ENCODE data around the gene SLCO4A1. TPM values are rescaled to one million over a fixed set of nuclear protein-coding genes. Genes with fewer than 3 reads are reported as not detected.

The SLCO4A1 gene
- total RNA-seq, 1 experiment from 2014 or later: 161 TPM

DNA sequence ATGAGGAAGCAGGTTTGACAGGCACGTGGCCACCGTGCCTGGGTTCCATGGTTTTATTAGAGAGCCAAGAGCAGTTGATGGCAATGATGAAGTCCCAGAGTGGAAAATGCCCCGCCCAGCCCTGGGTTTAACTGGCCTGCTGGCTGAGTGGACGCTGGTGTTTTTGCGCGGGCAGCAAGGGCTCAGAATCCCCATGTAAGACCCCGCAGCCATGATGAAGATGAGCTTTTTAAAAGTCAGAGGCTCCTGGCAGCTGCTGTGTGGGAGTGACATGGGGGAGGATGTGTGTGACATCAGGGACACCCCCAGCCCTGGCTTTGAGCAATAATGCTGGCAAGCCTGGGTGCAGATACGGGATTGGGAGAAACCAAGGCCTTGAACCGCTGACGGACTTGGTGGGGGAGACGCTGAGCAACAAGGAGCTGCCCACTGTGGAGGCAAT is 33.0 kb upstream of the SLCO4A1 start:
- no peaks in the 10 kb centered on the region for H3K36me3 ChIP-seq (ENCODE audit: low read depth, low read length)
- no peak for TF ChIP-seq EZH2 (IDR thresholded peaks at IDR 0.05; ENCODE audit: low read length, unreplicated experiment)
- TF ChIP-seq, protein P1, sequence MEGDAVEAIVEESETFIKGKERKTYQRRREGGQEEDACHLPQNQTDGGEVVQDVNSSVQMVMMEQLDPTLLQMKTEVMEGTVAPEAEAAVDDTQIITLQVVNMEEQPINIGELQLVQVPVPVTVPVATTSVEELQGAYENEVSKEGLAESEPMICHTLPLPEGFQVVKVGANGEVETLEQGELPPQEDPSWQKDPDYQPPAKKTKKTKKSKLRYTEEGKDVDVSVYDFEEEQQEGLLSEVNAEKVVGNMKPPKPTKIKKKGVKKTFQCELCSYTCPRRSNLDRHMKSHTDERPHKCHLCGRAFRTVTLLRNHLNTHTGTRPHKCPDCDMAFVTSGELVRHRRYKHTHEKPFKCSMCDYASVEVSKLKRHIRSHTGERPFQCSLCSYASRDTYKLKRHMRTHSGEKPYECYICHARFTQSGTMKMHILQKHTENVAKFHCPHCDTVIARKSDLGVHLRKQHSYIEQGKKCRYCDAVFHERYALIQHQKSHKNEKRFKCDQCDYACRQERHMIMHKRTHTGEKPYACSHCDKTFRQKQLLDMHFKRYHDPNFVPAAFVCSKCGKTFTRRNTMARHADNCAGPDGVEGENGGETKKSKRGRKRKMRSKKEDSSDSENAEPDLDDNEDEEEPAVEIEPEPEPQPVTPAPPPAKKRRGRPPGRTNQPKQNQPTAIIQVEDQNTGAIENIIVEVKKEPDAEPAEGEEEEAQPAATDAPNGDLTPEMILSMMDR (conservative IDR thresholded peaks at IDR 0.05; ENCODE audit: low read depth, low read length): no peak
- TF ChIP-seq EZH2phosphoT487 (IDR thresholded peaks at IDR 0.05; ENCODE audit: borderline replicate concordance, low read length): no peak
- H3K27me3 ChIP-seq (ENCODE audit: low read length): no peaks in the 10 kb centered on the region
- no peak for DNase-seq
- BruUV-seq (replicated peaks): no TSS peak
- no peaks in the 10 kb centered on the region for H3F3A ChIP-seq (ENCODE audit: low read length, unreplicated experiment)
- POLR2A ChIA-PET (ENCODE audit: unreplicated experiment): no interaction called here
- ATAC-seq: no peak
- intact Hi-C loops (cut with micrococcal nuclease): no loop called here
- peaks cover 24% of the 10 kb centered on the region for H3K4me1 ChIP-seq (ENCODE audit: insufficient read depth, low read length)
- H2AFZ ChIP-seq (ENCODE audit: low read length): no peak overlapping the region
- no peaks in the 10 kb centered on the region for H3K79me2 ChIP-seq (ENCODE audit: low read length)
- H3K27ac ChIP-seq (ENCODE audit: low read length): no peak overlapping the region
- CTCF ChIA-PET: no interaction called here
- H3K9me3 ChIP-seq (ENCODE audit: low read length): no peaks in the 10 kb centered on the region
- H3K4me3 ChIP-seq (ENCODE audit: low read length): no peak overlapping the region
- no peaks in the 10 kb centered on the region for H4K20me1 ChIP-seq (ENCODE audit: low read length)
- no peaks in the 10 kb centered on the region for H3K9me2 ChIP-seq (replicated peaks; ENCODE audit: low read length)
- no peak overlapping the region for H3K9ac ChIP-seq (ENCODE audit: low read length)
- H3K4me2 ChIP-seq (ENCODE audit: low read length): no peak overlapping the region

DNA sequence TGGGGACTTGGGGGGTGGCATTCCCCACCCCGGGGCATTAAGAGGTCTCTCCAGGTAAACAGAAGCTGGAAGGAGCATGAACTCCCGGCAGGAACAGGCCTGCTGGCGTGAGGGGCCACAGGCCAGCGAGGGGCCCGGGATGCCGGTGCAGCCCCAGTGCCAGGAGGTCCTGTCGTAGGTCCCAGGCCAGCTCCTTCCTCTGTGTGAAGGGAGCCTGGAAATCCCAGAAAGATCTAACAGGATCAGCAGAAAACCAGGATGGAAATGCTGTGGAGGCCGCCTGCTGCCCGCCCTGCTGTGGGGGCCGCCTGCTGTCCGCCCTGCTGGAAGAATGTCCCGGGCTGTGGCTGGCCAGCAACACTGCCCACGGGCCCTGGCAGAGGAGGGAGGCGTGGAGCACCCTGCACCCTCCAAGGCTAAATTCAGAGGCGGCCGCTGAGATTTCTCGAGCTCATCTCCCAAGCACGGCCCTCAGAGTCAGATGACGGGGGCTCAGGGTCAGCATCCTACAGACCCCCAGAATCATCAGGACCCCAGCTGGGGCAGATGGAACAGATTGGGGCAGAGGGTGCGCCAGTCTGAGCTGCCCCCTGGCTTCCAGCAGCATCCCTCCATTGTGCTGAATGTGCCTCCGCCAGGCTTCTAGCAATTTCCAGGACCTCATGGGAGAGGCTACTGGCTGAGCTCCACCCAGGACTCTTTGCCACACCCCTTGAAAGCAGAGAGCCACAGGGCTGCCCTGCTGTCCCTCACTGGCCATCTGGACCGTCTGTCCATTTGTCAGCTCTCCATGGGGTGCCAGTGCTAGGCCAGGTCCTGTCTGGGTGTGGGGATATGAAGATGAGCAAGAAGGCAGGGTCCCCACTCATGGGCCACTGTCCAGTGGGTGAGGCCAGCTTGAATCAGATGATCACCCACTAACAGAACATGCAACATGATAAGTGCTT is 32.2 kb upstream of the SLCO4A1 start:
- Histone ChIP-seq H3K27me3 (ENCODE audit: low read length) (no peaks in the 10 kb centered on the region), H3F3A (ENCODE audit: low read length, unreplicated experiment) (no peaks in the 10 kb centered on the region), H3K9me3 (ENCODE audit: low read length) (no peaks in the 10 kb centered on the region), H3K79me2 (ENCODE audit: low read length) (no peaks in the 10 kb centered on the region), H3K4me3 (ENCODE audit: low read length) (no peak overlapping the region), H3K4me2 (ENCODE audit: low read length) (no peak overlapping the region), H3K36me3 (ENCODE audit: low read depth, low read length) (no peaks in the 10 kb centered on the region), H2AFZ (ENCODE audit: low read length) (no peak overlapping the region), H4K20me1 (ENCODE audit: low read length) (no peaks in the 10 kb centered on the region), H3K27ac (ENCODE audit: low read length) (no peak overlapping the region), H3K9me2 (replicated peaks; ENCODE audit: low read length) (no peaks in the 10 kb centered on the region), H3K4me1 (ENCODE audit: insufficient read depth, low read length) (peaks cover 18% of the 10 kb centered on the region), H3K9ac (ENCODE audit: low read length) (no peak overlapping the region)
- no TSS peak for BruUV-seq (replicated peaks)
- intact Hi-C loops (cut with micrococcal nuclease): no loop called here
- TF ChIP-seq, protein P1 (conservative IDR thresholded peaks at IDR 0.05; ENCODE audit: low read depth, low read length): no peak
- TF ChIP-seq EZH2 (IDR thresholded peaks at IDR 0.05; ENCODE audit: low read length, unreplicated experiment) (no peak), EZH2phosphoT487 (IDR thresholded peaks at IDR 0.05; ENCODE audit: borderline replicate concordance, low read length) (no peak)
- POLR2A ChIA-PET (ENCODE audit: unreplicated experiment): no interaction called here
- ATAC-seq (no peak), DNase-seq (no peak)
- CTCF ChIA-PET: no interaction called here

DNA sequence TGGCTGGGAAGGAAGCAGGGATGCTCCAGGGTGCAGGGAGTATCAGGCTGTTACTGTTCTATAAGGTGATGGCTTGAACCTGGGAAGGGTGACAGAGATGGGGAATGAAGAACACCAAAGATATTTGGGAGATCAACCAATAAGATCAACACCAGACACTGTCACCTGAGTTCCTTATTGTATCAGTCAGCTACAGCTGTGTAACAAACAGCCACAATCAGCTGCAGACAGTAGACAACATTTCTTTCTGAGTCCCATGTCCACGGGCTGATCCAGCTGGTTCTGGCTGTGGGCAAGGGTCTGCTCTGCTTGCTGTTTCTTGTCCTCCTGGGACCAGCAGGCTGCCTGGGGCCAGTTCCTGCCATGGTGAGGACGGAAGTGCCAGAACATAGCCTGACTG is 31.3 kb upstream of the SLCO4A1 start:
- intact Hi-C loops (cut with micrococcal nuclease): no loop called here
- no peak overlapping the region for H3K27ac ChIP-seq (ENCODE audit: low read length)
- CTCF ChIA-PET: no interaction called here

More for the DNA sequence above, 31.3 kb upstream of the SLCO4A1 start:
- ATAC-seq (no peak), DNase-seq (no peak)
- TF ChIP-seq, protein P1 (conservative IDR thresholded peaks at IDR 0.05; ENCODE audit: low read depth, low read length): no peak
- no peak for TF ChIP-seq EZH2 (IDR thresholded peaks at IDR 0.05; ENCODE audit: low read length, unreplicated experiment)
- no peak for TF ChIP-seq EZH2phosphoT487 (IDR thresholded peaks at IDR 0.05; ENCODE audit: borderline replicate concordance, low read length)
- H3K4me1 ChIP-seq (ENCODE audit: insufficient read depth, low read length): peaks cover 9% of the 10 kb centered on the region
- no peaks in the 10 kb centered on the region for H3K9me2 ChIP-seq (replicated peaks; ENCODE audit: low read length)
- H2AFZ ChIP-seq (ENCODE audit: low read length): no peak overlapping the region
- no peaks in the 10 kb centered on the region for H4K20me1 ChIP-seq (ENCODE audit: low read length)
- no peak overlapping the region for H3K4me2 ChIP-seq (ENCODE audit: low read length)
- no peaks in the 10 kb centered on the region for H3F3A ChIP-seq (ENCODE audit: low read length, unreplicated experiment)
- no TSS peak for BruUV-seq (replicated peaks)
- no peaks in the 10 kb centered on the region for H3K36me3 ChIP-seq (ENCODE audit: low read depth, low read length)
- POLR2A ChIA-PET (ENCODE audit: unreplicated experiment): no interaction called here
- H3K9me3 ChIP-seq (ENCODE audit: low read length): no peaks in the 10 kb centered on the region
- no peaks in the 10 kb centered on the region for H3K79me2 ChIP-seq (ENCODE audit: low read length)
- H3K9ac ChIP-seq (ENCODE audit: low read length): no peak overlapping the region
- no peaks in the 10 kb centered on the region for H3K27me3 ChIP-seq (ENCODE audit: low read length)
- no peak overlapping the region for H3K4me3 ChIP-seq (ENCODE audit: low read length)
